Lung (tissue), 12 donors: ENCODE data around the gene COL1A1. TPM values are rescaled to one million over a fixed set of nuclear protein-coding genes. Genes with fewer than 3 reads are reported as not detected.

ENCODE experiments used
- ATAC-seq: fragments of 200-7000 bp; cut with Tn5 transposase; one replicate; pipeline ENCODE4 v1.9.1; 2020; ENCODE audit warnings: moderate number of reproducible peaks; ENCODE audit not compliant: insufficient read depth, low FRiP score
- DNase-seq, 3 donors: peaks; one replicate each; pipeline ENCODE4 v3.0.0-alpha.2; 2013 to 2017
- H3K27ac ChIP-seq, 2 donors: one replicate each; pipeline ENCODE4 v1.5.1; 2013; ENCODE audit warnings: mild to moderate bottlenecking in 2 of 2, moderate library complexity in 2 of 2, control low read depth in 1 of 2, inconsistent platforms in 1 of 2, low read depth in 1 of 2, low read length in 1 of 2
- H3K27me3 ChIP-seq, 3 donors: one replicate each; pipeline ENCODE4 v1.5.1; 2013; ENCODE audit warnings: low read length in 2 of 3; ENCODE audit not compliant: control insufficient read depth in 3 of 3, insufficient read depth in 3 of 3
- H3K36me3 ChIP-seq, 4 donors: one replicate each; pipeline ENCODE4 v1.5.1; 2013; ENCODE audit warnings: low read length in 4 of 4, mild to moderate bottlenecking in 1 of 4, moderate library complexity in 1 of 4; ENCODE audit not compliant: control insufficient read depth in 4 of 4, insufficient read depth in 4 of 4
- H3K4me1 ChIP-seq, 5 donors: one replicate each; pipeline ENCODE4 v1.5.1; 2013; ENCODE audit warnings: low read length in 5 of 5, mild to moderate bottlenecking in 2 of 5, moderate library complexity in 1 of 5; ENCODE audit not compliant: control insufficient read depth in 5 of 5, insufficient read depth in 5 of 5
- H3K4me3 ChIP-seq: one replicate; pipeline ENCODE4 v1.5.1; 2013; ENCODE audit warnings: mild to moderate bottlenecking, control low read depth, moderate library complexity
- H3K9ac ChIP-seq, 2 donors: one replicate each; pipeline ENCODE4 v1.5.1; 2013; ENCODE audit warnings: low read length in 2 of 2, control low read depth in 1 of 2; ENCODE audit not compliant: insufficient read depth in 1 of 2
- H3K9me3 ChIP-seq, 4 donors: one replicate each; pipeline ENCODE4 v1.5.1; 2013; ENCODE audit warnings: low read length in 3 of 4, mild to moderate bottlenecking in 1 of 4, moderate library complexity in 1 of 4; ENCODE audit not compliant: control insufficient read depth in 4 of 4, insufficient read depth in 3 of 4
- WGBS, 2 donors: extraction: QIAGEN DNeasy Blood & Tissue Kit; methylation state at CpG; one replicate each; pipeline ENCODE4 v1.1.7; 2013; 5-methylcytosine and 5-hydroxymethylcytosine counted together
- polyA plus RNA-seq, 2 donors: library from polyadenylated mRNA; stranded (reverse); fragments of 200-250 nt; gene quantifications; one replicate each; pipeline ENCODE4 v1.2.1, GENCODE V29; 2013
- total RNA-seq, 2 donors: library from RNA; depleted of rRNA in 1 of 2; stranded (reverse); fragments of >200 nt in 1 of 2; gene quantifications; one replicate each; pipeline ENCODE4 v1.2.1, GENCODE V29; 2014 to 2021
- TF ChIP-seq, protein P1 (sequence below): IDR thresholded peaks from 2 replicates; pipeline ENCODE4 v1.5.1; 2012; ENCODE audit warnings: mild to moderate bottlenecking; ENCODE audit errors: control extremely low read depth, extremely low read depth
- donor health status: control.
- donor health status: control.
- donor health status: Bipolar disorder and iron deficiency.
- donor health status: healthy.
- donor health status: DM: yes; HTN: yes; CAD: no.

COL1A1 gene
- total and polyA plus RNA-seq, 4 donors = 30.5 to 1,330 (median 283) TPM

DNA sequence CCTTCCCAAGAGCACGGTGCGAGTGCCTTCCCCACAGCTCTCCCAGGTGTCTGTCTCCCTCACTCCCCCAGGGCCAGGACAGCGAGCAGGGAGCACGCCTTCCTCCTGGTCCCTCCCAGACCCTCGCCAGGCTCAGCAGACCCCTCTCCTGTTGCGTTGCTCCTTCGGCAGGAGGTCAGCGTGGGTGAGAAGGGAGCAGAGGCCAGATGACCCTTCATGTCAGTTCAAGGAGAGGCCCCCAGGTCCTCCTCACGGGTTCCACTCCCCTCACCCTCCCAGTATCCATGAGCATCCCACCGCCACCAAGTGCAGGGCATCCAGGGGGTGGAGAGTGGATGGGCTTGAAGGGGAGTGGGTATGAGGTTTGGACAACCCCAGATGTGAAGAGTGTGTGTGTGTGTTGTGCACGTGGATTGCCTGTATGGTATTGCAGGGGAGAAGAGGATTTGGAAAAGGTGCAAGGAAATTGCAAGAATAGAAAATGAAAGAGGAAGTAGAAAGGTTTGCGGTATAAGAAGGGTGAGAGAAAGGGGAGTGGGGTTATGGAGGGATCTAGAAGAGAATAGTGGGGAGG, 17.9 kb downstream of the COL1A1 start:
- H3K27me3 ChIP-seq = no peaks in the 10 kb centered on the region
- H3K27ac ChIP-seq = no peak overlapping the region
- no peaks in the 10 kb centered on the region for H3K9me3 ChIP-seq
- no peak for ATAC-seq
- no peak overlapping the region for H3K4me3 ChIP-seq
- no peak for DNase-seq
- 48 to 60% methylated on average over 12 of the region's 12 CpGs for WGBS, 2 donors
- no peak overlapping the region for H3K9ac ChIP-seq
- peaks cover 0 to 28% (median 14%) of the 10 kb centered on the region in 4 donors for H3K36me3 ChIP-seq
- H3K4me1 ChIP-seq = peaks cover 0 to 16% (median 2%) of the 10 kb centered on the region in 5 donors
- TF ChIP-seq, protein P1, sequence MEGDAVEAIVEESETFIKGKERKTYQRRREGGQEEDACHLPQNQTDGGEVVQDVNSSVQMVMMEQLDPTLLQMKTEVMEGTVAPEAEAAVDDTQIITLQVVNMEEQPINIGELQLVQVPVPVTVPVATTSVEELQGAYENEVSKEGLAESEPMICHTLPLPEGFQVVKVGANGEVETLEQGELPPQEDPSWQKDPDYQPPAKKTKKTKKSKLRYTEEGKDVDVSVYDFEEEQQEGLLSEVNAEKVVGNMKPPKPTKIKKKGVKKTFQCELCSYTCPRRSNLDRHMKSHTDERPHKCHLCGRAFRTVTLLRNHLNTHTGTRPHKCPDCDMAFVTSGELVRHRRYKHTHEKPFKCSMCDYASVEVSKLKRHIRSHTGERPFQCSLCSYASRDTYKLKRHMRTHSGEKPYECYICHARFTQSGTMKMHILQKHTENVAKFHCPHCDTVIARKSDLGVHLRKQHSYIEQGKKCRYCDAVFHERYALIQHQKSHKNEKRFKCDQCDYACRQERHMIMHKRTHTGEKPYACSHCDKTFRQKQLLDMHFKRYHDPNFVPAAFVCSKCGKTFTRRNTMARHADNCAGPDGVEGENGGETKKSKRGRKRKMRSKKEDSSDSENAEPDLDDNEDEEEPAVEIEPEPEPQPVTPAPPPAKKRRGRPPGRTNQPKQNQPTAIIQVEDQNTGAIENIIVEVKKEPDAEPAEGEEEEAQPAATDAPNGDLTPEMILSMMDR = no peak

DNA sequence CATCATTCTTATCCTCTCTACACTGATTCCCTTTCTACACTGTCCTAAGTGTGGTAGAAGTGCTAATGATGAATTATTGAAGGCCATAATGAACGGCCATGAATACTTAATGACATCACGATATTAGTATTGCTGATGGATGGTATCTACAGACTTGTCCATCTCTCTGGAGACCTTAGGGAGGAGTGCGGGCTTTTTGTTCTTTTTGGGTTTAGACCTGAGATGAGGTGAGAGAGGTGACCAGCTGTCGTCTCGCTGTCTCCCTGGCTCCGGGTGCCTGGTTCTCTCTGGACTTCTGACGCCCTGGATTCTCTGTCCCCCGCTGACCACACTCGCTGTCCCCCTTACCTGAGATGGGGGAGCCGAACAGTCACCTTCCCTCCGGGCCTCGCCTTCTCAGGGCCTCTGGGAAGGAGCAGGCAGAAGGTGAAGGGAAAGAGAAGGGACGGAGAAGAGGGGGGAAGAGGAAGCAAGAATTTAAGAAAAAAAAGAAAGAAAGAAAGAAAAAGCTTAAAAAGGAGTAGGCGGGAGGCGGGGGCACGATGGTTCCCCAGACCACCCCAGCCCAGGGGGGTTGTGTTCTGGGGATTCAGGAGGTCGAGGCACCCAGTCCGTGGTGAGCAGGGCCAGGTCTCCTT, 18.5 kb downstream of the COL1A1 start:
- H3K27me3 ChIP-seq = no peaks in the 10 kb centered on the region
- no peaks in the 10 kb centered on the region for H3K9me3 ChIP-seq
- no peak overlapping the region for H3K4me3 ChIP-seq
- no peak for DNase-seq
- TF ChIP-seq, protein P1 = no peak
- peaks cover 0 to 18% (median 5%) of the 10 kb centered on the region in 5 donors for H3K4me1 ChIP-seq
- no peak for ATAC-seq
- WGBS, 2 donors = 86 to 87% methylated on average over 18 of the region's 18 CpGs
- peaks cover 0 to 22% (median 11%) of the 10 kb centered on the region in 4 donors for H3K36me3 ChIP-seq
- no peak overlapping the region for H3K9ac ChIP-seq
- H3K27ac ChIP-seq = no peak overlapping the region

DNA sequence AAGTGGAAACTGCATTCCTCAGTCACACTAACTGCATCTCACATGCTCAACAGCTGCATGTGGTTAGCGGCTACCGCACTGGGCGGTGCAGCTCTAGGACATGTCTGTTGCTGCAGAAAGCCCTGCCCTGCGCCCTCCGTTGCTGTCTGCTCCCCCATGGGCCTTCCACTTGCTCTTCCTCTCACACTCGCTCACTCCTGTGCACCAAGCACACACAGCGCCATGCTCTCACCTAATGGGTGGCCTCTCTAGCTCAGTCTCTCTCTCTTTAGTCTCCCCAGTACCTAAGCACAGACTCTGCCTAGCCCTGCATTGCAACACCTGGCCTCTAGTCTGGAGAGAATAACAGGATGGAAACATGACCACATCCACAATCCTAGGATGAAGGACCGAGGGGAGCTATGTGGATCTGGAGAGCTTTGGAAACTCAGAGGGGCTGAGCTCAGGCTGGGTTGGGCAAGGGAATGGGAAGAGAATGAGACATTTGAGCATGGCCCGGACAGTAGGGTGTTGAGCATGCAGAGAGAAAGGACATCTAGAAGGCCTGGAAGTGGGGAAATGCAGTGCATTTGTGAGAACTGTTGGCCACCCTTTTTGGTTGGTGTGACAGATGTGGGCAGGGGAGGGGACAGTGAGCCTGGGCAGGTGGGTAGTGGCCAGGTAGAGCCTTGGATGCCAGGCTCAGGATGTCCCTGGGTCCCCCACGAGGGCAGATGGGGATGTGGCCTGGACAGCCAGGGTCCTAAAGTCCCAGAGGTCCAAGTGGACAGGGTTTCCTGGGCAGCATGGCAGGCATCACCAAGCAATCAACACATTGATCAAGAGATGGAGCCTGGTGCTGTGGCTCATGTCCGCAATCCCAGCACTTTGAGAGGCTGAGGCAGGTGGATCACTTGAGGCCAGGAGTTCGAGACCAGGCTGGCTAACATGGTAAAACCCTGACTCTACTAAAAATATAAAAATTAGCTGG, 19.6 kb downstream of the COL1A1 start:
- H3K9ac ChIP-seq = no peak overlapping the region
- WGBS, 2 donors = 84 to 88% methylated on average over 12 of the region's 12 CpGs
- TF ChIP-seq, protein P1 = no peak
- H3K27me3 ChIP-seq = no peaks in the 10 kb centered on the region
- H3K4me3 ChIP-seq = no peak overlapping the region
- ATAC-seq (no peak), DNase-seq (no peak)
- H3K9me3 ChIP-seq = no peaks in the 10 kb centered on the region
- H3K27ac ChIP-seq = no peak overlapping the region
- peaks cover 0 to 12% (median 6%) of the 10 kb centered on the region in 4 donors for H3K36me3 ChIP-seq
- peaks cover 0 to 24% (median 11%) of the 10 kb centered on the region in 5 donors for H3K4me1 ChIP-seq
